OCI-LY3 (cell line): ENCODE results near the gene AHCYL2.

Source experiments
- EZH2phosphoT487 ChIP-seq: fragments of 200-600 bp; shearing (Covaris generic); IDR thresholded peaks from 2 replicates; pipeline ENCODE4 v1.6.1; 2018; ENCODE audit warnings: antibody characterized with exemption, mixed run types, low read depth
- TF ChIP-seq, protein P1 (sequence below): fragments of 200-600, 300-600 bp; sonication (generic); IDR thresholded peaks from 2 replicates; pipeline ENCODE4 v1.5.1; 2014; ENCODE audit warnings: antibody characterized with exemption, low read length, low read depth

DNA sequence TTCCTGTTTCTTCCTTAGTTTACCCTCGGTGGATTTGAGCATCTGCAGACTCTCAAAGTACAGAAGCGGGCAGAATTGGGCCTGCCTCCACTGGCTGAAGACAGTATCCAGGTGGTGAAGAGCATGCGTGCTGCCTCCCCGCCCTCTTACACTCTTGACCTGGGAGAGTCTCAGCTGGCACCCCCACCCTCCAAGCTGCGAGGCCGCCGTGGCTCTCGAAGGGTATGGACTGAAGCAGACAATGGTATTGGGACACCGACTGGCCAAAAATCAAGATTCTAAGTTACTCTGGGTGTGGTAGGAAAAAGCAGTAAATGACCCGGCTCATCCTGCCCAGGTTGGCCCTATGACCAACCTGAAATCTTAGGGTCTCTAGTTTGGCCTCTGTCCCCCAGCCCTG is 231.6 kb downstream of the AHCYL2 start:
- TF ChIP-seq, protein P1, sequence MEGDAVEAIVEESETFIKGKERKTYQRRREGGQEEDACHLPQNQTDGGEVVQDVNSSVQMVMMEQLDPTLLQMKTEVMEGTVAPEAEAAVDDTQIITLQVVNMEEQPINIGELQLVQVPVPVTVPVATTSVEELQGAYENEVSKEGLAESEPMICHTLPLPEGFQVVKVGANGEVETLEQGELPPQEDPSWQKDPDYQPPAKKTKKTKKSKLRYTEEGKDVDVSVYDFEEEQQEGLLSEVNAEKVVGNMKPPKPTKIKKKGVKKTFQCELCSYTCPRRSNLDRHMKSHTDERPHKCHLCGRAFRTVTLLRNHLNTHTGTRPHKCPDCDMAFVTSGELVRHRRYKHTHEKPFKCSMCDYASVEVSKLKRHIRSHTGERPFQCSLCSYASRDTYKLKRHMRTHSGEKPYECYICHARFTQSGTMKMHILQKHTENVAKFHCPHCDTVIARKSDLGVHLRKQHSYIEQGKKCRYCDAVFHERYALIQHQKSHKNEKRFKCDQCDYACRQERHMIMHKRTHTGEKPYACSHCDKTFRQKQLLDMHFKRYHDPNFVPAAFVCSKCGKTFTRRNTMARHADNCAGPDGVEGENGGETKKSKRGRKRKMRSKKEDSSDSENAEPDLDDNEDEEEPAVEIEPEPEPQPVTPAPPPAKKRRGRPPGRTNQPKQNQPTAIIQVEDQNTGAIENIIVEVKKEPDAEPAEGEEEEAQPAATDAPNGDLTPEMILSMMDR, result no peak
- TF ChIP-seq EZH2phosphoT487, result no peak
